GM12878 (cell line): ENCODE results near the gene RXYLT1. TPM values are rescaled to one million over a fixed set of nuclear protein-coding genes. Genes with fewer than 3 reads are reported as not detected.

Source experiments
- ATAC-seq: fragments of 200-7000 bp; cut with Tn5 transposase; 3 replicates; pipeline ENCODE4 v1.9.1; 2020; ENCODE audit warnings: mild to moderate bottlenecking, moderate library complexity
- BruUV-seq: library from RNA; stranded (reverse); fragments of 400-500 nt; replicated peaks from 2 replicates; lab custom pipeline; 2021; lab: Mats Ljungman, UMichigan
- CTCF ChIA-PET: fragments of 300-600 bp; sonication (Branson Sonifier 250); formaldehyde crosslinking; extraction: SDS; loops from one replicate; lab custom pipeline; 2021; ENCODE audit warnings: inconsistent platforms; lab: Yijun Ruan, JAX
- POLR2A ChIA-PET: fragments of 350-600 bp; formaldehyde crosslinking; extraction: SDS; loops from one replicate; lab custom pipeline; 2021; ENCODE audit warnings: inconsistent platforms; lab: Charles Lee
- RAD21 ChIA-PET: fragments of 300-600 bp; sonication (Branson Sonifier 250); formaldehyde crosslinking; loops from one replicate; lab custom pipeline; 2023; ENCODE audit warnings: antibody characterized with exemption; ENCODE audit not compliant: unreplicated experiment; lab: Charles Lee
- SMC1A ChIA-PET: fragments of 300-600 bp; sonication (Branson Sonifier 250); formaldehyde crosslinking; loops from one replicate; lab custom pipeline; 2023; ENCODE audit not compliant: unreplicated experiment, uncharacterized antibody; lab: Charles Lee
- DNase-seq: peaks from one replicate; pipeline ENCODE4 v3.0.0-alpha.2; 2011; ENCODE audit warnings: low read depth, low spot score
- FAIRE-seq: peaks from 3 replicates; lab custom pipeline; 2011; peaks lifted over from hg19 to GRCh38; lab: Jason Lieb, UNC
- H2AFZ ChIP-seq: 2 replicates; pipeline ENCODE4 v1.6.0; 2011; ENCODE audit warnings: low read depth, low read length, control low read depth; ENCODE audit not compliant: control insufficient read depth
- H3K27ac ChIP-seq: 2 replicates; pipeline ENCODE4 v1.5.1; 2011; ENCODE audit warnings: control low read depth; ENCODE audit not compliant: control insufficient read depth, insufficient read depth
- H3K27me3 ChIP-seq, 2 experiments: replicated peaks in 1 of 2; 2 replicates each; pipeline versions ENCODE4 v1.6.0 to v1.6.1; 2011; ENCODE audit warnings: low read length in 1 of 2; ENCODE audit not compliant: control insufficient read depth in 2 of 2, insufficient read depth in 2 of 2
- H3K36me3 ChIP-seq, 2 experiments: 2 replicates each; pipeline ENCODE4 v1.5.1; 2011; ENCODE audit warnings: low read length in 1 of 2; ENCODE audit not compliant: control insufficient read depth in 2 of 2, insufficient read depth in 2 of 2
- H3K4me1 ChIP-seq: 2 replicates; pipeline ENCODE4 v1.6.1; 2011; ENCODE audit warnings: mild to moderate bottlenecking, low read length, moderate library complexity, mixed read lengths; ENCODE audit not compliant: control insufficient read depth, insufficient read depth
- H3K4me2 ChIP-seq: 2 replicates; pipeline ENCODE4 v1.6.0; 2011; ENCODE audit warnings: control low read depth; ENCODE audit not compliant: control insufficient read depth, insufficient read depth
- H3K4me3 ChIP-seq: fragments of 200-600 bp; sonication (generic); 2 replicates; pipeline ENCODE4 v1.5.1; 2016
- H3K79me2 ChIP-seq: 2 replicates; pipeline ENCODE4 v1.6.0; 2011; ENCODE audit warnings: low read length; ENCODE audit not compliant: control insufficient read depth, insufficient read depth
- H3K9ac ChIP-seq: 2 replicates; pipeline ENCODE4 v1.8.0; 2011; ENCODE audit warnings: low read length, control low read depth, mixed read lengths; ENCODE audit not compliant: control insufficient read depth, insufficient read depth
- H3K9me3 ChIP-seq: replicated peaks from 3 replicates; pipeline ENCODE4 v1.5.1; 2011; ENCODE audit warnings: mild to moderate bottlenecking, low read length; ENCODE audit not compliant: control insufficient read depth, insufficient read depth
- H4K20me1 ChIP-seq: 2 replicates; pipeline ENCODE4 v1.6.0; 2011; ENCODE audit not compliant: control insufficient read depth, insufficient read depth
- ATF3 ChIP-seq: IDR thresholded peaks from 2 replicates; pipeline ENCODE4 v1.6.1; 2011; ENCODE audit warnings: low read depth, mild to moderate bottlenecking, low read length, moderate library complexity, borderline replicate concordance; ENCODE audit errors: extremely low read depth
- EP300 ChIP-seq, 2 experiments: fragments of 150-350 bp in 1 of 2; IDR thresholded peaks; 2 replicates each; pipeline ENCODE4 v1.6.1; 2011 to 2012; ENCODE audit warnings: low read depth in 2 of 2, low read length in 2 of 2, borderline replicate concordance in 1 of 2, improper control_type of control experiment in 1 of 2, inconsistent platforms in 1 of 2; ENCODE audit not compliant: control insufficient read depth in 1 of 2
- ESRRA ChIP-seq: IDR thresholded peaks from 2 replicates; pipeline ENCODE4 v1.6.1; 2012; ENCODE audit warnings: mild to moderate bottlenecking, low read length, improper control_type of control experiment
- IKZF1 ChIP-seq: fragments of 450-650 bp; conservative IDR thresholded peaks from 2 replicates; pipeline ENCODE4 v1.6.1; 2017; ENCODE audit warnings: antibody characterized with exemption, mild to moderate bottlenecking
- NR2C1 ChIP-seq: fragments of 450-650 bp; IDR thresholded peaks from 2 replicates; pipeline ENCODE4 v1.6.1; 2017; ENCODE audit warnings: antibody characterized with exemption, mild to moderate bottlenecking, moderate library complexity
- NRF1 ChIP-seq: conservative IDR thresholded peaks from 2 replicates; pipeline ENCODE4 v1.6.1; 2011; ENCODE audit warnings: mild to moderate bottlenecking, low read depth, low read length, improper control_type of control experiment
- SIX5 ChIP-seq: IDR thresholded peaks from 2 replicates; pipeline ENCODE4 v1.6.1; 2011; ENCODE audit warnings: mild to moderate bottlenecking, low read depth, low read length, moderate library complexity; ENCODE audit not compliant: severe bottlenecking
- SREBF1 ChIP-seq: IDR thresholded peaks from 2 replicates; pipeline ENCODE4 v1.6.1; 2012; ENCODE audit warnings: mild to moderate bottlenecking, low read length
- ZNF592 ChIP-seq: fragments of 450-650 bp; IDR thresholded peaks from 2 replicates; pipeline ENCODE4 v1.6.1; 2017; ENCODE audit warnings: mild to moderate bottlenecking, moderate library complexity
- WGBS: methylation state at CpG from one replicate; pipeline ENCODE4 v1.1.6; 2016; ENCODE audit warnings: low lambda C conversion rate; ENCODE audit not compliant: insufficient replicate concordance, insufficient coverage; ENCODE audit errors: missing lambda C conversion rate; 5-methylcytosine and 5-hydroxymethylcytosine counted together
- in situ Hi-C: fragments of 300-500 bp; cut with MboI; formaldehyde crosslinking; loops from 9 replicates; pipeline ENCODE4 v1.14.3; 2018; ENCODE audit warnings: mixed read lengths
- intact Hi-C: fragments of 100-400 bp; cut with micrococcal nuclease; formaldehyde crosslinking; loops from one replicate; pipeline ENCODE4 v1.14.2; 2022; ENCODE audit not compliant: unreplicated experiment
- polyA plus RNA-seq, 11 experiments: library from polyadenylated mRNA; depleted of rRNA in 4 of 11; unstranded in 6 of 11; stranded (reverse) in 5 of 11; fragments of >200 nt; fragmentation: Nextera tagmentation in 4 of 11; fragmentation: Illumina TruSeq in 1 of 11; extraction: Ambion mirVana in 4 of 11; extraction: Trizol in 1 of 11; gene quantifications; 1 replicate in 1 of 11; 2 replicates in 10 of 11; pipeline versions ENCODE4 v1.2.1 to v1.2.3, GENCODE V29; 2011 to 2016; ENCODE audit warnings: inconsistent platforms in 2 of 11, missing spikeins in 2 of 11, low read depth in 1 of 11
- total RNA-seq, 4 experiments: library from RNA; depleted of rRNA in 3 of 4; stranded (reverse); fragments of >200 nt in 3 of 4; fragmentation: Illumina TruSeq in 1 of 4; extraction: Trizol in 1 of 4; gene quantifications; 2 replicates each; pipeline versions ENCODE4 v1.2.1 to v1.2.3, GENCODE V29; 2013 to 2021

RXYLT1 gene
- total and polyA plus RNA-seq, 10 of the 15 experiments (the other 5 are each of a cell fraction or from before 2014, with no cell fraction given): 10.4 to 33.8 (median 21.5) TPM

GRCh38 chr12:63820427-63820826 lies 40.7 kb downstream of the RXYLT1 start:
- in situ Hi-C loops: no loop called here
- no peak for ATAC-seq
- intact Hi-C loops: no loop called here

GRCh38 chr12:63821781-63822251 lies 42.1 kb downstream of the RXYLT1 start:
- H4K20me1 ChIP-seq: no peaks in the 10 kb centered on the region
- WGBS: 44% methylated on average over 38 of the region's 38 CpGs
- RAD21 ChIA-PET: no interaction called here
- FAIRE-seq (no peak), ATAC-seq (peak; percentile 78), DNase-seq (no peak)
- POLR2A ChIA-PET: no interaction called here
- H3K4me3 ChIP-seq: no peak overlapping the region
- CTCF ChIA-PET: interaction anchor here (0.9 to 1.2 kb wide), 2 partner anchors 15 to 435 kb away, joined by 3 read pairs; no protein-coding TSS in a partner anchor
- no peaks in the 10 kb centered on the region for H3K4me1 ChIP-seq
- H3K27ac ChIP-seq: no peak overlapping the region
- BruUV-seq: no TSS peak
- intact Hi-C loops: no loop called here
- in situ Hi-C loops: no loop called here
- SMC1A ChIA-PET: interaction anchor here (1.0 to 1.3 kb wide), 2 partner anchors 9 to 20 kb away, joined by 5 to 7 read pairs; no protein-coding TSS in a partner anchor
- H3K9ac ChIP-seq: no peak overlapping the region
- H3K27me3 ChIP-seq: no peaks in the 10 kb centered on the region
- no peak overlapping the region for H2AFZ ChIP-seq
- TF ChIP-seq IKZF1 (no peak), NR2C1 (peak; percentile 19; the same call in 1 of the 2 replicates), NRF1 (0 out of 2 replicates have a peak, but pooled peaks have one; percentile 8), ATF3 (no peak), SREBF1 (no peak), ZNF592 (no peak)
- H3K4me2 ChIP-seq: no peak overlapping the region
- H3K36me3 ChIP-seq: no peaks in the 10 kb centered on the region
- no peaks in the 10 kb centered on the region for H3K79me2 ChIP-seq
- no peaks in the 10 kb centered on the region; the same call in 2 of the 3 replicates for H3K9me3 ChIP-seq

More at GRCh38 chr12:63820427-63820826, 40.7 kb downstream of the RXYLT1 start:
- FAIRE-seq (no peak), DNase-seq (no peak)
- H4K20me1 ChIP-seq: no peaks in the 10 kb centered on the region
- ChIA-PET RAD21 (no interaction called here), CTCF (interaction anchor here (0.6 to 1.6 kb wide), 3 partner anchors 13 to 765 kb away, joined by 3 read pairs; no protein-coding TSS in a partner anchor), POLR2A (no interaction called here), SMC1A (no interaction called here)
- H3K36me3 ChIP-seq: no peaks in the 10 kb centered on the region
- no peak overlapping the region for H3K4me2 ChIP-seq
- no peak overlapping the region for H2AFZ ChIP-seq
- H3K4me3 ChIP-seq: no peak overlapping the region
- H3K9ac ChIP-seq: no peak overlapping the region
- TF ChIP-seq EP300 (IDR thresholded peaks at IDR 0.05; ENCODE audit: borderline replicate concordance in 1 of 2, control insufficient read depth in 1 of 2, low read depth in 2 of 2, low read length in 2 of 2): no peak
- no peak for TF ChIP-seq ESRRA
- no peak for TF ChIP-seq SIX5
- no peak overlapping the region for H3K27ac ChIP-seq
- BruUV-seq: no TSS peak
- H3K79me2 ChIP-seq: no peaks in the 10 kb centered on the region
- H3K27me3 ChIP-seq: no peaks in the 10 kb centered on the region
- peaks cover 8% of the 10 kb centered on the region for H3K4me1 ChIP-seq
- WGBS: 8% methylated on average over 1 of the region's 1 CpG
- no peaks in the 10 kb centered on the region; the same call in 1 of the 3 replicates for H3K9me3 ChIP-seq
